HG03565 (cell line): Measurements from ENCODE around the gene MCM3.
A peak's percentile ranks its signal among the peaks of the same experiment; 100 is the strongest.

Source experiments
- ATAC-seq: cut with Tn5 transposase; IDR thresholded peaks from one replicate; pipeline ENCODE4 v1.9.1; 2021; ENCODE audit warnings: mild to moderate bottlenecking, moderate library complexity; ENCODE audit not compliant: unreplicated experiment

MCM3 gene

GRCh38 chr6:52284460-52285176 is at the start of gene MCM3:
MCM3 (minus strand) TSS chr6:52284742; CDS start chr6:52284674, 68 bp downstream.
- peak; percentile 97 for ATAC-seq

- no peak for ATAC-seq
These were observed 49.3 kb upstream of the MCM3 start for GRCh38 chr6:52333840-52334200.

- ATAC-seq, result no peak
These were observed 47.4 kb upstream of the MCM3 start for GRCh38 chr6:52331793-52332457.

- no peak for ATAC-seq
These were observed 45.9 kb upstream of the MCM3 start for GRCh38 chr6:52330470-52330869.

- ATAC-seq, result no peak
These were observed 44.2 kb upstream of the MCM3 start for GRCh38 chr6:52328729-52329128.

- no peak for ATAC-seq
These were observed 43.7 kb upstream of the MCM3 start for GRCh38 chr6:52328303-52328662.

- no peak for ATAC-seq
These were observed 42.2 kb upstream of the MCM3 start for GRCh38 chr6:52326540-52327364.

GRCh38 chr6:52325695-52326471 is 41.3 kb upstream of the MCM3 start:
- ATAC-seq, result no peak

GRCh38 chr6:52324189-52324588 is 39.6 kb upstream of the MCM3 start:
- ATAC-seq, result no peak

- peak; percentile 100 for ATAC-seq
These were observed 33.5 kb upstream of the MCM3 start for GRCh38 chr6:52317841-52318581.

- no peak for ATAC-seq
These were observed 32.7 kb upstream of the MCM3 start for GRCh38 chr6:52317211-52317610.

GRCh38 chr6:52314752-52315151 is 30.2 kb upstream of the MCM3 start:
- ATAC-seq, result no peak

GRCh38 chr6:52312461-52312860 is 27.9 kb upstream of the MCM3 start:
- ATAC-seq, result no peak

- ATAC-seq, result no peak
These were observed 26.4 kb upstream of the MCM3 start for GRCh38 chr6:52310932-52311331.

- ATAC-seq, result no peak
These were observed 23.4 kb upstream of the MCM3 start for GRCh38 chr6:52307900-52308372.

GRCh38 chr6:52306972-52307870 is 22.7 kb upstream of the MCM3 start:
- no peak for ATAC-seq

GRCh38 chr6:52305948-52306767 is 21.6 kb upstream of the MCM3 start:
- ATAC-seq, result peak; percentile 63

- no peak for ATAC-seq
These were observed 20.9 kb upstream of the MCM3 start for GRCh38 chr6:52305411-52305810.
